ENCODE measurements around the gene HEG1.

GRCh38 chr3:125069968-125070745 lies 14.4 kb upstream of the HEG1 start:
- no peak for TF ChIP-seq CTCF (IDR thresholded peaks at IDR 0.05; ENCODE audit: insufficient read depth, low read length, poor library complexity, severe bottlenecking)
- no peak for TF ChIP-seq EZH2phosphoT487 (conservative IDR thresholded peaks at IDR 0.05; ENCODE audit: low read length)

Data from SU-DHL-6 (cell line).